GM21381 (cell line): ENCODE results near the gene SLC25A1.

Source experiments
- ATAC-seq: cut with Tn5 transposase; IDR thresholded peaks from one replicate; pipeline ENCODE4 v1.9.1; 2021; ENCODE audit warnings: mild to moderate bottlenecking, moderate library complexity; ENCODE audit not compliant: unreplicated experiment

SLC25A1 gene

DNA sequence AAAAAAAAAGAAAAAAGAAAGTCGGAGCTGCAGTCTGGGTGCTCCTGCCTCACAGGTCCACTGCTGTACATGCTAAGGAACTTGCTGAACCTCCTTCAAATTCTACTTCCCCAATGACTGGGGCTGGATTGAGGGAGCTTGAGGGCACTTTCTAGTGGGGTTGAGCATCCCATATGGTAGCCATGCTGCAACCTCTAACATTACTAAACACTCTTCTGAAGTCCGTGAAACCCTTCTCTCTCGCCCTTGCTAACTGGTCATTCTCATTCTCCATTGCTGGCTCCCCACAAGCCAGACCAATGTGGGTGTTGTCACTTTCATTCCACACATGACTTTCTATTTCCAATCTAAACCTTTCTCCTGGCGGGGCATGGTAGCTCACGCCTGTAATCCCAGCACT lies 35.3 kb downstream of the SLC25A1 start:
- ATAC-seq = no peak

DNA sequence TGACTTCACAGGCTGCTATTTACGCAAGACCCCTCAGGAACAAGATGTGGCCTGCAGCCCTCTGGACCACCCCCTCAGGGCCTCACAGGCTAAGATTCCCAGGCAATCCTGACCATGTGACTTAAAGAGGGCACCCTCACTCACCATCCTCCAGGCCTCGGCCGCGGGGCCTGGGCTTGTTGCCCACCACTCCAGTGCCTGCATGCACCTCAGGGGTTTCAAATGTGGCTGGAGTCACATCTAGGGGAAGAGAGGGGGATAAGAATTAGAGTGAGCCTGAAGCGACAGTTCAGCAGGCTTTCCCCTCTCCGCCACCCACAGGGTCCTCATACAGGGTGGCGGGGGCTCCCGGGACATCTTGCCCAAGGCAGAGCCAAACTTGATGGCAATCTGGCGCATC lies 36.1 kb downstream of the SLC25A1 start:
- no peak for ATAC-seq

GRCh38 chr22:19139974-19140373 lies 38.6 kb downstream of the SLC25A1 start:
- no peak for ATAC-seq

GRCh38 chr22:19139001-19139356 lies 39.6 kb downstream of the SLC25A1 start:
- ATAC-seq = no peak

DNA sequence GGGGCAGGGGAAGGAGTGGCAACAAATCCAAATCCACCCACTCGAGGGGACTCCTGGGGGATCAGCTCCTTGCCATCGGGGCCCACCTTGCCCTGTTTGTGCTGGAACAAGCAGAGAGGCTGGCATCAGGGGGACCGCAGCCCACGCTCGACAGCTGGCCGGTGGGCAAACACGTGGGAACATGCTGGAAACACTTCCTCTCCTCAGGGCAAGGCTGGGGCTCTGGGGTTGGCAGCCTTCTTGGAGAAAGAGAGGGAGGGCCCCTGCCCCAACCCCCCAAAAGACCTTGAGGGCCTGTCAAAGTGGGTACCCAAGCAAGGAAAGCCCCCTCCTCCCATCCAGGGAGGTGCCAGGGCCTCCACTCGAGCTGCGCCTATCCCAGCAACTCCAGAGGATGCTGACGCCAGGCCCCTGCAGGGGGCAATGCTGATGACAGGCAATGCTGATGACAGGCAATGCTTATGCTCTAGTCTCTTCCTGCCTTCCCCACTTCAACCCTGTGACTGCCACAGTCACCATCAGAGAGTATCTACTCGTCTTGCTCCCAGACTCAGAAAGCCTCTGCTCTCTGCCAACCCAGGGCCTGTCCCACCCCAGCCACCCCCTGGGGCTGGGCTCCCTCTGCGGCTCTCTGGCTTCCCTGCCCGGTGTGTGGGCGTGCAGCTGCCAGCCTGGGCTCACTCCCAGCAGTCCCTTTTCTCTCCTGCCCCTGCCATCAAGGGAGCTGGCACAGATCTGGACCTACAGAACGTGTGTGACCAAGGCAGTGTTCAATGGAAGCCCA lies 40.1 kb downstream of the SLC25A1 start:
- ATAC-seq = no peak

DNA sequence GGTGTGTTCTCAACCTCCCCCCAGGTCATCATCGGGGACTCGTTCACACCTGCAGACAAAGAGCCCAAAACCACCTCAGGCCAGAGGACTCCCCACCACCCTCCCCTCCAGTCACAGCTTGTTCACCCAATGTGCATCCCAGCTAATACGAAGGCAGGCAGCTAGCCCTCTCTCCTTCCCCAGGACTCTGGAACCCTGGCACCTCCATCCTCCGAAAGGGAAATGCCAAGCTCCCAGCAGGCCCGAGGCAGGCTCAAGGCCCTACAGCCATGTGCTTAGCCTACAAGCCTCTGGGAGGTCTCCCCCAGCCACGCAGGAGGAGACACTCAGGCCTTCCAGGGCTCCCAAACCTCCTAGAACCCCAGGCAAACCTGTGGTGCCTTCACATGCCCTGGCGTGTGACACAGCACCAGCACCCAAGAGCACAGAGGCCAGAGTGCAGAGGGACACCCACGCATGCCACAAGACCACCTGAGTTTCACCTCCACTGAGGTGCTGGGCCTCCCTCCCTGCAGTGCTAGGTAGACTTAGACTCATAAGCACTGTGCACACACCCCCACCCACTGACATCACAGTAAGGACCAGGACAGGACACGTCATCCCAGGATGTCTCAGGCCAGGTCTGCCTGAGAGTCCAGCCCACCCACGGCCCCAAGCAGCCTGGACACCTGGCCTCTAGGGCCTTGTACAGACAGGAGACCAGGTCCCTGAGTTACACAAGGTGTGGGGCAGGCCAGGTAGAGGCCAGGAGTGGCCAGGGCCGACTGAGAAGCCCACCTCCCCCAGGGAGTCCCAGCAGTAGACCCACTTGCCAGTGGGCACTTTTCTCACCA lies 40.9 kb downstream of the SLC25A1 start:
- ATAC-seq = no peak

- ATAC-seq = no peak
Measured at GRCh38 chr22:19136915-19137314, 41.6 kb downstream of the SLC25A1 start.

DNA sequence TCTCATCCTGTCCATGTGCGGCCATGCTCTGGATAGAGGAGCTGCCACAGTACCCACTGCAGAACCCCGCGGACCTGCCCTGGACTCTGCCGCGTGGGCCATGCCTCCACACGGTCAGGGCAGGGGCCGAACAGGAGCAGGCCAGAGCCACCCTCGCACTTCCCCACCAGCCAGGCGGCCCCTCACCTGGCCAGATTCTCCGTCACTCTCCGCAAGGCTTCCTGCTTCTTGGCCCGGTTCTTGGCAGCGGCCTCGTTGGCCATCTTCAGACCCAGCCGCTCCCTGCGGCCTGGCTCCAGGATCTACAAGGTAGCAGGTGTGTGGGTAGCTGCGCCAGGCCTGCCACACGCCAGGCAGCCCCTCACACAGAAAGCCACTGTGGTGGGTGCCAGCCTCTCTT lies 43.7 kb downstream of the SLC25A1 start:
- ATAC-seq = no peak

DNA sequence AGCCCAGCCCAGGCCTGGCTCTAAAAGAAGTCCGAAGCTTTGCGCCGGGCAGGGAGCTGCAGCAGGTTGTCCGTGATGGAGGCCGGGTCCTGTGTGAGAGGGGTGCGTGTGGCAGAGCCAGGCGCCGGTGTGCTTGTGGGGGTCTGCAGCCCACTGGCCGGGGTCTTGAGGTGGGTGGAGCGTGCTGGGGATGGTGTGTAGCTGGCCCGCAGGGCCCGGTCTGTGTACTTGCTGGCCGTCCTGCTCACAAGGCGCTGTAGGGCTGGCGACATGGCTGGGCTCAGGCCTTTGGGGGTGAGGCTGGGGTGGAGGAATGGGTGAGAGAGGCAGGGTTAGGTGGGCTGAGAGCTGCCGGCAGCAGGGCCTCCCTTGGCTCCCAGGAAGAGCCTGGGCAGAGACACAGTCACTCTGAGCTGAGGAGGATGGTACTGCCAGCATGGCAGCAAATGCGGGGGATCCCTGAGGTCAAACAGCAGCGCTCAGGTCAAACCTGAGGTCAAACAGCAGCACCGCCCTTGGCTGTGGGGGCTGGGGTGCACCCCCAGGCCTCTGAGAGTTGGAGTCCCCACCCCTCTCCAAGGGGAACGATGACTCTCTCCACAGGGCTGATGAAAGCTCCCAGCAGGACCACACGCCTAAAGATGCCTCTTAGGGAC lies 44.2 kb downstream of the SLC25A1 start:
- no peak for ATAC-seq

DNA sequence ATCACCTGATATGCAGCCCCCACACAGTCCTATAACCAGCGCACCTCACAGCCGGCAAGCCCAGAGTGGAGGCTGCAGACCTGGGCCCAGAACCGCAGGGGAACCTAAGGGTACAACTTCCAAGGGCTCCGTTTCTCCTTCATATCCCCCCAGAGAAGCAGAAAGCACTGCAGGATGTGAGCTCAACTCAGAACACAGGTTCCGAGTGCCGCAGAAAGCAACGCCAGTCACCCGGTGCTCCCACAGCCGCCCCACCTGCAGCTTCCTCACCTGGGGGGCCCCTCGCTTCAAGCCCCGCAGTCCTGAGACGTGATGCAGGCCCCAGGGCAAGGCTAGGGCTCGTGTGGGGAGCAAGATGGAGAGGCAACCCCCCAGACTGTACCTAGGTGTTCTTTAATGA lies 45.0 kb downstream of the SLC25A1 start:
- ATAC-seq = no peak

DNA sequence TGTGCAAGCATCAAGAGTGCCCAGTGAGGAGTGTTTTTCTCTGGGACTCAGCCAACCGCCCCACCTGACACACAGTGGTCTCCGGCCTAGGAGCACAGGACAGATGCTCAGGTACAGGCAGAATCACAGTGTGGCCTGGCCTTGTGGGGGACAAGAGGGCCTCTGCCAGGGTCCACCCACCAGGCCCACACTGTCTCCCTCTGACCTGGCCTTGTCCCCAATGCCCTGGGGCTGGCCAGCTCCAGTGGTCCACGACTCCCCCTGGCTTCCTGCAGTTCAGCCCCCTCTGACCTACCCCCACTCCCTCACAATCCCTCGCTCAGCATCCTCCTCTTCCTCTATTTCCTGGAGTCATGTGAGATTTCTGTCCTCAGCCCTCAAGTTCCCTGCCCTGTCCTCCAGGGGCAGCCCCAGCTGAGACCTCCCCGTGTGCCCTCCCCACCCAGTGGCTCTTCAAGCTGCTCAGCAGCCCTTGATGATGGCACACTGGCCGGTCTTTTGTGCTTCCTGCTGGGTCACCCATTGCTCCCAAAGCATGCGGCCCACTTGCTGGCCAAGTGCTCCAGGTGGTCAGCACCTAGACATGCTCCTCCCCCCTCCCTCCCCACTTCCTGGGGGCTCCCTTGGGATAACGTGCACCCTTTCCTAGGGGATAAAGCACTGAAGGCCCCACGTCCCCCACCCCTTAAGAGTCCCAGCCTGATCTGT lies 45.7 kb downstream of the SLC25A1 start:
- ATAC-seq = no peak

GRCh38 chr22:19132153-19132552 lies 46.4 kb downstream of the SLC25A1 start:
- ATAC-seq = no peak

DNA sequence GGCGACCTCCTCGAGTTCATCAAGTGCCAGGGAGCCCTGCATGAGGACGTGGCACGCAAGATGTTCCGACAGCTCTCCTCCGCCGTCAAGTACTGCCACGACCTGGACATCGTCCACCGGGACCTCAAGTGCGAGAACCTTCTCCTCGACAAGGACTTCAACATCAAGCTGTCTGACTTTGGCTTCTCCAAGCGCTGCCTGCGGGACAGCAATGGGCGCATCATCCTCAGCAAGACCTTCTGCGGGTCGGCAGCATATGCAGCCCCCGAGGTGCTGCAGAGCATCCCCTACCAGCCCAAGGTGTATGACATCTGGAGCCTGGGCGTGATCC lies 46.9 kb downstream of the SLC25A1 start:
- no peak for ATAC-seq

- ATAC-seq = no peak
Measured at GRCh38 chr22:19130959-19131684, 47.4 kb downstream of the SLC25A1 start, which contains the start of gene TSSK2. TSS of gene TSSK2 (plus strand) at chr22:19131308. CDS start at chr22:19131400, 92 bp downstream.

DNA sequence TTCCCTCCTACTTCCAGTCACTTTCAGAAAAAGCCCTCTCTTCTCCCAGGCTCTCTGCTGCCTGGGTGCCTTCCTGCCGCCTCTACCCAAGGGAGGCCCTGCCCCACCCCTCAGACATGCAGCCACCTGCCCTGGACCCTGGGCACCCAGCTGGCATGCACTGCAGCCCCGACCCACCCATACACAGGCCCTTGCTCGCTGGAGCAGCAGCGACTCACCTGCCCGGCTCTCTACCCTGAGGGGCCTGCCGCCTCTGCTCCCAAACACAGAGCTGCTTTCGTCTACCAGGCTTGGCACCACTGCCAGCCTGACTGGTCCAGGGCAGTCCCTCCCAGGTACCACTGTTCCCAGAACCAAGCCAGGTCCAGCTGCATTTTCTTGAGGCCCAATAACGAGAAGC lies 48.7 kb downstream of the SLC25A1 start:
- no peak for ATAC-seq

DNA sequence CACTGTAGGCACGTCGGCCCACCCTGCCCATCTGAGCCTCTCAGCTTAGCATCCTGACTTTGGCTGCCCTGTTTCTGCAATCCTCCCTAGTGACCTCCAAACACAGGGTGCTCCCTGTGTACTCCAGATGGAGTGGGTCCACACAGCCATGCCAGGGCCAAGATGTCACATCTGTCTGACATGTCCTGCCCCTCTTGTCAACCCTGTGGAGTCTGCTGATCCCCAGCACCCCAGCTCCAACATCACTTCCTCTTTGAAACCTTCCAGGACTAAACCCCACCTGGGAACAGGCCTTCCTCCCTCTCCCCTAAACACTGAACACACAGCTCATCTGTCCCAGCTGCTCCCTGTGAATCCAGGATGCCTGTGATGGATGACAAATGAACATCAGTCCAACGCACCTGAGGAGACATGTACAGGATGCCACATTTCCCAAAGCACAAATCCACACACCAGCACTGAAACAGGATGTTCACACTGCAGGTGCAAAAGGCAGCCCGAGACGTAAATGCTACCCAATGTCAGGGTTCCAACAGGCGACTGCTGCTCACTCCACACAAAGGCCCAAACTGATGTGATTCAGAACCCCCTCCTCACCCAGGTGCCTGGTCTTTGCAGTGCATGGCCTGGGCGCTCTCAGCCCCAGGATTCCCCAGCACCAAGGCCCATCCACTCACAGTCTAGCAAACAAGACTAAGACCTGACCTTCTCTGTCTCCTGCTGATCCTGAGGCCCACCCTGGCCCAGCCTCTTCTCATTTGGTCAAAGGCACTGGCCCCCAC lies 49.4 kb downstream of the SLC25A1 start:
- no peak for ATAC-seq

DNA sequence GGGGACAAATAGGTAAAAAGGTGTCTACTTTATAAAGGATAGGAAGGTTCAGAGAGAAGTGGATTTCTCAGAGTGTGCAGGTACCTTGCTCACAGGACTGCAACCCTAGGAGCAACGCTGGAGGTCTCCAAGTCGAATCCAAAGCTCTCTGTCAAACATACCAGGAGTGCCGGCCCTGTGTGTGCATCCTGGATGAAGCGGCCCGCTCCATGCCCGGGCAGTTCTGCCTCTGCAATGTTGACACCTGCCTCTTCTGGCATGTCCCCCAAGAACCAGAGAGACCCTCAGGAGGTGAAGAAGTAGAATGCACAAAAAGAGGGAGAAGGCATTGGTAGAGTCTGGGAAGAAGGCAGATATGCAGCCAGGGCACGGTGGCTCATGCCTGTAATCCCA lies 50.5 kb downstream of the SLC25A1 start:
- no peak for ATAC-seq

- ATAC-seq = no peak
Measured at GRCh38 chr22:19127329-19128008, 51.1 kb downstream of the SLC25A1 start.
